Vagina (tissue), 2 donors: ENCODE data around the gene GLUL.

ENCODE experiments used
- POLR2A ChIP-seq, 2 donors: fragments of 450-650 bp; IDR thresholded peaks; one replicate each; pipeline ENCODE4 v1.6.1; 2017; ENCODE audit warnings: antibody characterized with exemption in 2 of 2, mild to moderate bottlenecking in 2 of 2, moderate library complexity in 2 of 2
- TF ChIP-seq, protein P1 (sequence below), 3 experiments: fragments of 450-650 bp in 2 of 3; fragments of 200-600 bp in 1 of 3; sonication (generic) in 1 of 3; IDR thresholded peaks; one replicate each; pipeline ENCODE4 v1.5.1; 2017 to 2019; ENCODE audit warnings: antibody characterized with exemption in 3 of 3, mild to moderate bottlenecking in 2 of 3, moderate library complexity in 2 of 3

DNA sequence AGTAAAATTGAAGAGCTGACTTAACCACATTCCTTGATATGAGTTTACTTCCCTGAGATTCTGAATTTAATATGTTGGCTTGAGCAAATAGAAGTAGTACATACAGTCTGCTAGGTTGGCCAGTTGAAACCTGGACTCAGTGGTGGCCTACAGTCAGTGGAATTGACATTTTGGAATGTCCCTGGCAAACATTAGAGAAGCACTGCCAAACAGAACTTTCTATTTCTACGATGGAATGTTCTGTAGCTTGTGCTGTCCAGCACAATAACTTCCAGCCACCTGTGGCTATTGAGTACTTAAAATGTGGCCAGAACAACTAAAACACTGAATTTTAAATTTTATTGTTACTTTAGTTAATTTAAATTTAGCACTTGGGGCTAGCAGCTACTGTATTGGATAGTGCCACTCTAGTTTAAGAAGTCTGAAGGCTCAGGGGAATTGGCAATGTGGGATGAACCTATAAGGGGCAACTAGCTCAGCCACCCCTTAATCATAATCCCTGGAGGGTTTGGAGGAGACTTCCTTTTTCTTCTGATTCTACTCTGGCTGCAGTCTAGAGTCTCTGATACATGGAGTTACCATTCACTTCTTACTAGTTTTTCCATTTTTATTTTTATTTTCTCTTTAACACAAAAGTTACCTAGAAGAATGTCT lies 19.2 kb upstream of the GLUL start:
- no peak for TF ChIP-seq POLR2A (IDR thresholded peaks at IDR 0.05)
- TF ChIP-seq, protein P1, sequence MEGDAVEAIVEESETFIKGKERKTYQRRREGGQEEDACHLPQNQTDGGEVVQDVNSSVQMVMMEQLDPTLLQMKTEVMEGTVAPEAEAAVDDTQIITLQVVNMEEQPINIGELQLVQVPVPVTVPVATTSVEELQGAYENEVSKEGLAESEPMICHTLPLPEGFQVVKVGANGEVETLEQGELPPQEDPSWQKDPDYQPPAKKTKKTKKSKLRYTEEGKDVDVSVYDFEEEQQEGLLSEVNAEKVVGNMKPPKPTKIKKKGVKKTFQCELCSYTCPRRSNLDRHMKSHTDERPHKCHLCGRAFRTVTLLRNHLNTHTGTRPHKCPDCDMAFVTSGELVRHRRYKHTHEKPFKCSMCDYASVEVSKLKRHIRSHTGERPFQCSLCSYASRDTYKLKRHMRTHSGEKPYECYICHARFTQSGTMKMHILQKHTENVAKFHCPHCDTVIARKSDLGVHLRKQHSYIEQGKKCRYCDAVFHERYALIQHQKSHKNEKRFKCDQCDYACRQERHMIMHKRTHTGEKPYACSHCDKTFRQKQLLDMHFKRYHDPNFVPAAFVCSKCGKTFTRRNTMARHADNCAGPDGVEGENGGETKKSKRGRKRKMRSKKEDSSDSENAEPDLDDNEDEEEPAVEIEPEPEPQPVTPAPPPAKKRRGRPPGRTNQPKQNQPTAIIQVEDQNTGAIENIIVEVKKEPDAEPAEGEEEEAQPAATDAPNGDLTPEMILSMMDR (IDR thresholded peaks at IDR 0.05): no peak
